Upper lobe of right lung (tissue), 1 donor: ENCODE measurements around the gene CSTB. TPM values are rescaled to one million over a fixed set of nuclear protein-coding genes. Genes with fewer than 3 reads are reported as not detected.

Source experiments
- ATAC-seq: fragments of 200-7000 bp; cut with Tn5 transposase; one replicate; pipeline ENCODE4 v1.9.1; 2020; ENCODE audit warnings: mild to moderate bottlenecking, moderate library complexity
- DNase-seq: peaks from one replicate; pipeline ENCODE4 v3.0.0-alpha.2; 2020
- H3K27ac ChIP-seq: fragments of 200-600 bp; one replicate; pipeline ENCODE4 v1.8.0; 2022
- H3K27me3 ChIP-seq: fragments of 200-600 bp; one replicate; pipeline ENCODE4 v1.8.0; 2022; ENCODE audit warnings: mild to moderate bottlenecking
- H3K36me3 ChIP-seq: fragments of 200-600 bp; one replicate; pipeline ENCODE4 v1.8.0; 2022
- H3K4me1 ChIP-seq: fragments of 200-600 bp; one replicate; pipeline ENCODE4 v1.8.0; 2022
- H3K4me3 ChIP-seq: fragments of 200-600 bp; one replicate; pipeline ENCODE4 v1.8.0; 2022; ENCODE audit warnings: mild to moderate bottlenecking
- H3K9me3 ChIP-seq: fragments of 200-600 bp; one replicate; pipeline ENCODE4 v1.8.0; 2022
- intact Hi-C: fragments of 100-400 bp; cut with DNase I; formaldehyde crosslinking; loops from one replicate; pipeline ENCODE4 v1.11.0; 2022
- total RNA-seq: library from RNA; stranded (reverse); fragmentation: NEBNext Ultra II Directional; extraction: Animal tissue kit (Norgen Biotek cat#: 25700); gene quantifications from one replicate; pipeline ENCODE4 v1.2.1, GENCODE V29; 2021
- TF ChIP-seq, protein P1 (sequence below): fragments of 200-600 bp; IDR thresholded peaks from one replicate; pipeline ENCODE4 v1.8.0; 2022; ENCODE audit warnings: antibody characterized with exemption
- donor health status: DM: no; HTN: yes; CAD: no; lungs with severe emphysema.

The CSTB gene
- total RNA-seq, 1 donor from 2014 or later: 148 TPM

DNA sequence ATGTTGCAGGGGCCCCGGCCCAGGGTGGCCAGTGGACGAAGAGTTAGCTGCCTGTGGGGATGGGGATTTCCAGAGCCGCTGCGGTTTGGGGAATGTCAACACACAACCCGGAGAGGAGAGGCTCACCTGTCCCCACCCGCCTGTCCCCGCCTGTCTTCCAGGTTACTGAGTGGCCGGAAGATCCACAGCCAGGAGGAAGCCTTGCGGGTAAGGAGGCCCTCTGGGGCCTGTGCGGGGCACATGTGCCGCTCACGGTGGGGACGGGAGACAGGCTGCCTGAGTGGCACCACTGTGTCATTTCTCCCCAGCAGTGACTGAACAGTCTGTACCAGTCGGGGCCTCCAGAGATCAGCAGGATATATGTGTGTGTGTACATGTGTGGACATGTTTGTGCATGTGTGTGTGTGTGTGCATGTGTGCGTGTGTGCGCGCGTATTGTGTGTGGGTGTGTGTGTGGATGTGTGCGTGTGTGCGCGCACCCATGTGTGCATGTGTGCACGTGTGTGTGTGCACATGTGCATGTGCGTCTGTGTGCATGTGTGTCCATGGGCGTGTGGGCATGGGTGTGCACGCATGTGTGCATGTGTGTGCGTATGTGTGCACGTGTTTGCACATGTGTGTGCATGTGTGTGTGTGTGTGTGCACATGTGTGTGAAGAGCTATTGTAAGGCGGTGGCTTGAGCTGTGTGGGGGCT is 25.6 kb downstream of the CSTB start:
- H3K4me1 ChIP-seq: no peaks in the 10 kb centered on the region
- ATAC-seq (no peak), DNase-seq (no peak)
- intact Hi-C loops: no loop called here
- H3K27me3 ChIP-seq: no peaks in the 10 kb centered on the region
- no peak overlapping the region for H3K4me3 ChIP-seq
- H3K36me3 ChIP-seq: peaks cover 90% of the 10 kb centered on the region
- H3K27ac ChIP-seq: no peak overlapping the region
- H3K9me3 ChIP-seq: no peaks in the 10 kb centered on the region
- TF ChIP-seq, protein P1, sequence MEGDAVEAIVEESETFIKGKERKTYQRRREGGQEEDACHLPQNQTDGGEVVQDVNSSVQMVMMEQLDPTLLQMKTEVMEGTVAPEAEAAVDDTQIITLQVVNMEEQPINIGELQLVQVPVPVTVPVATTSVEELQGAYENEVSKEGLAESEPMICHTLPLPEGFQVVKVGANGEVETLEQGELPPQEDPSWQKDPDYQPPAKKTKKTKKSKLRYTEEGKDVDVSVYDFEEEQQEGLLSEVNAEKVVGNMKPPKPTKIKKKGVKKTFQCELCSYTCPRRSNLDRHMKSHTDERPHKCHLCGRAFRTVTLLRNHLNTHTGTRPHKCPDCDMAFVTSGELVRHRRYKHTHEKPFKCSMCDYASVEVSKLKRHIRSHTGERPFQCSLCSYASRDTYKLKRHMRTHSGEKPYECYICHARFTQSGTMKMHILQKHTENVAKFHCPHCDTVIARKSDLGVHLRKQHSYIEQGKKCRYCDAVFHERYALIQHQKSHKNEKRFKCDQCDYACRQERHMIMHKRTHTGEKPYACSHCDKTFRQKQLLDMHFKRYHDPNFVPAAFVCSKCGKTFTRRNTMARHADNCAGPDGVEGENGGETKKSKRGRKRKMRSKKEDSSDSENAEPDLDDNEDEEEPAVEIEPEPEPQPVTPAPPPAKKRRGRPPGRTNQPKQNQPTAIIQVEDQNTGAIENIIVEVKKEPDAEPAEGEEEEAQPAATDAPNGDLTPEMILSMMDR: no peak

GRCh38 chr21:43749651-43750262 is 26.4 kb downstream of the CSTB start:
- no peaks in the 10 kb centered on the region for H3K27me3 ChIP-seq
- DNase-seq (no peak), ATAC-seq (no peak)
- H3K27ac ChIP-seq: no peak overlapping the region
- H3K4me3 ChIP-seq: no peak overlapping the region
- H3K9me3 ChIP-seq: no peaks in the 10 kb centered on the region
- TF ChIP-seq, protein P1: no peak
- intact Hi-C loops: no loop called here
- peaks cover 90% of the 10 kb centered on the region for H3K36me3 ChIP-seq
- no peaks in the 10 kb centered on the region for H3K4me1 ChIP-seq

DNA sequence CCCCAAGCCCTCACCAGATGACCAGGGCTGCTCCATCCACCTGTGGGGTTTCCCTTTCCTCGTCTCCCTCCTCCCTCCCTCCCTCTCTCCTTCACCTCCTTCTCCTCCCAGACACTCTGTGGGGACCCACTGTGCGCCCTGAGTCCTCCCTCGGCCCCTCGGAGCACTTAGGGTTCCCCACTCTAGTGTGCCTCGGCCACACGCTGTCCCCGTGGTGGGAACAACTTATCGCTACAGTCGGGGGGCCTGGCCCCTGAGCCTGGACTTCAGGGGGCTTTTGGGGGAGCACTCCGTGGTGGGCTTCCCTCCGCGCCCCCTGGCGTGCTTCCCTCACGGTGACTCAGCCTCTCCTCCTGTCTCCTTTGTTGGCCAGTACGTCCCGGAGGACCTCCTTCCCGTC is 27.5 kb downstream of the CSTB start:
- H3K36me3 ChIP-seq: peaks cover 89% of the 10 kb centered on the region
- no peak overlapping the region for H3K27ac ChIP-seq
- ATAC-seq: no peak
- no peaks in the 10 kb centered on the region for H3K27me3 ChIP-seq
- no peaks in the 10 kb centered on the region for H3K4me1 ChIP-seq
- H3K4me3 ChIP-seq: no peak overlapping the region
- no peak for DNase-seq
- intact Hi-C loops: no loop called here
- TF ChIP-seq, protein P1: no peak
- H3K9me3 ChIP-seq: no peaks in the 10 kb centered on the region

- peaks cover 72% of the 10 kb centered on the region for H3K36me3 ChIP-seq
- DNase-seq (no peak), ATAC-seq (no peak)
- no peak overlapping the region for H3K4me3 ChIP-seq
- no peaks in the 10 kb centered on the region for H3K9me3 ChIP-seq
- TF ChIP-seq, protein P1: no peak
- H3K4me1 ChIP-seq: no peaks in the 10 kb centered on the region
- H3K27me3 ChIP-seq: no peaks in the 10 kb centered on the region
- intact Hi-C loops: no loop called here
- H3K27ac ChIP-seq: no peak overlapping the region
Measured at GRCh38 chr21:43745772-43746517, 30.2 kb downstream of the CSTB start.

DNA sequence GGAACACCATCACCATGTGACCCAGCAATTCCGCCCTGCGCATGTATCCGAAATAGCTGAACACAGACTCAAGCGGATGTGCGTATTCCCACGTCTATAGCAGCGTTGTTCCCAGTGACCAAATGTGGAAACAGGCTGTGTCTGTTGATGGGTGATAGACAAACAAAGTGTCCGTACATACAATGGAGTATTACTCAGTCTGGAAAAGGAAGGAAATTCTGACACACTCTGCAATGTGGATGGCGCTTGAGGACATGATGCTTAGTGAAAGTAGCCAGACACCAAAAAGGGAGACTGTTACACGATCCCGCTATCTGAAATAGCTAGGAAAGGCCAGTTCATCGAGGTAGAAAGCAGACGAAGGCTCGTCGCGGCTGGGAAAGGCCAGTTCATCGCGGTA is 31.4 kb downstream of the CSTB start:
- H3K27ac ChIP-seq: no peak overlapping the region
- no peaks in the 10 kb centered on the region for H3K4me1 ChIP-seq
- TF ChIP-seq, protein P1: no peak
- no peaks in the 10 kb centered on the region for H3K9me3 ChIP-seq
- DNase-seq (no peak), ATAC-seq (no peak)
- intact Hi-C loops: no loop called here
- H3K27me3 ChIP-seq: no peaks in the 10 kb centered on the region
- H3K4me3 ChIP-seq: no peak overlapping the region
- peaks cover 66% of the 10 kb centered on the region for H3K36me3 ChIP-seq
